Activated CD8-positive, alpha-beta T cell treated with anti-CD3 and anti-CD28 coated beads, Interleukin-2, amount 10 ng/mL, durations not matched to agents 7 days and 5 days (primary cell): ENCODE data around the gene SPARC. TPM values are rescaled to one million over a fixed set of nuclear protein-coding genes. Genes with fewer than 3 reads are reported as not detected.
"Not testable (repeated sequence)": the region's sequence is repeated elsewhere in the genome, so short reads cannot be mapped to it uniquely, and the experiment has no call there.

Source experiments
- ATAC-seq: fragments of 150-1000 bp; cut with Tn5 transposase; one replicate; pipeline ENCODE4 v1.10.0; 2021; ENCODE audit warnings: moderate library complexity
- CTCF ChIA-PET: fragments of 350-600 bp; sonication (Branson Sonifier 250); formaldehyde crosslinking; loops from one replicate; lab custom pipeline; 2021; ENCODE audit warnings: antibody characterized with exemption; lab: Charles Lee
- POLR2A ChIA-PET: fragments of 350-600 bp; sonication (Branson Sonifier 250); formaldehyde crosslinking; loops from one replicate; lab custom pipeline; 2021; ENCODE audit warnings: antibody characterized with exemption; lab: Charles Lee
- DNase-seq: peaks from one replicate; pipeline ENCODE4 v3.0.0-alpha.2; 2020
- H3K27ac Mint-ChIP-seq: one replicate; pipeline ENCODE4 v1.8.0; 2021; ENCODE audit warnings: mild to moderate bottlenecking, mixed read lengths
- H3K27me3 Mint-ChIP-seq: one replicate; pipeline ENCODE4 v1.8.0; 2021; ENCODE audit warnings: low read depth, mixed read lengths
- H3K36me3 Mint-ChIP-seq: one replicate; pipeline ENCODE4 v1.8.0; 2021; ENCODE audit warnings: low read depth, mixed read lengths
- H3K4me1 Mint-ChIP-seq: one replicate; pipeline ENCODE4 v1.8.0; 2021; ENCODE audit warnings: low read depth, mixed read lengths
- H3K4me3 Mint-ChIP-seq: one replicate; pipeline ENCODE4 v1.8.0; 2021; ENCODE audit warnings: mild to moderate bottlenecking, mixed read lengths
- H3K9me3 Mint-ChIP-seq: one replicate; pipeline ENCODE4 v1.8.0; 2022; ENCODE audit warnings: mixed read lengths; ENCODE audit not compliant: insufficient read depth
- total RNA-seq, 2 experiments: library from RNA; stranded (reverse); gene quantifications; one replicate each; pipeline ENCODE4 v1.2.3, GENCODE V29; 2021

The SPARC gene
- total RNA-seq, 2 experiments from 2014 or later = not detected

DNA sequence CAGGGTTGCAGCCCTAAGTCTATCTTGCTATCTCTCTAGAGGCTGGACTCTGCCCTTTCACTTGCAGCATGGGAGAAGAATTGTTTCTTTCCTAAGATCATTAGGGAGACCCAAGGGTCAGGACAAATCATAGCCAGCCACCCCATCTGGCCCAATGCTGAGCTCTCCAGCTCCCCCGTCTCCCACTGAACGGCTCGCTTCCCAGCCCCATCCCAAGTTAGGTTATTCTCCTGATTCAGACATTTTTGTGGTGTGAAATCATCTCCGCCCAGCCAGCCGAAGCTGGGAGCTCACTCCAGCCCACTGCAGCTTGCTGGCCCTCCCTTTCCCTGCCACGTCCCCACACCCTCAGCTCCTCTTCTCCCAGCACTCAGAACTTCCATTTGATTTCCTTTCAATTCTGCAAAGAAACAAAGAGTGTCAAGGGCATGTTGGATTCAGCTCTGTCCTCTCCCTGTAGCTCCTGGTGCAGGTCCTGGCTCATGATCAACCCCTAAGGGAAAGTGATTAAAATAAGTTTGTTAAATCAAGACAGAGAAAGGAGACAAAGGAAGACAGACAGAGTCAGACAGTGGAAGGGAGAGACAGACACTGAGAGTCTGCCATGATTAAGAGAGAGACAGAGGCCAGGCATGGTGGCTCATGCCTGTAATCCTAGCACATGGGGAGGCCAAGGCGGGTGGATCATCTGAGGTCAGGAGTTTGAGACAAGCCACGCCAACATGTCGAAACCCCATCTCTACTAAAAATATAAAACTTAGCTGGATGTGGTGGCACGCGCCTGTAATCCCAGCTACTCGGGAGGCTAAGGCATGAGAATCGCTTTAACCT lies 12.6 kb upstream of the SPARC start:
- ChIA-PET POLR2A (no interaction called here), CTCF (no interaction called here)
- DNase-seq (no peak), ATAC-seq (no peak)
- H3K36me3 Mint-ChIP-seq = no peaks in the 10 kb centered on the region
- H3K27ac Mint-ChIP-seq = no peak overlapping the region
- no peak overlapping the region for H3K4me3 Mint-ChIP-seq
- no peaks in the 10 kb centered on the region for H3K4me1 Mint-ChIP-seq
- H3K9me3 Mint-ChIP-seq = no peaks in the 10 kb centered on the region
- peaks cover 4% of the 10 kb centered on the region for H3K27me3 Mint-ChIP-seq

DNA sequence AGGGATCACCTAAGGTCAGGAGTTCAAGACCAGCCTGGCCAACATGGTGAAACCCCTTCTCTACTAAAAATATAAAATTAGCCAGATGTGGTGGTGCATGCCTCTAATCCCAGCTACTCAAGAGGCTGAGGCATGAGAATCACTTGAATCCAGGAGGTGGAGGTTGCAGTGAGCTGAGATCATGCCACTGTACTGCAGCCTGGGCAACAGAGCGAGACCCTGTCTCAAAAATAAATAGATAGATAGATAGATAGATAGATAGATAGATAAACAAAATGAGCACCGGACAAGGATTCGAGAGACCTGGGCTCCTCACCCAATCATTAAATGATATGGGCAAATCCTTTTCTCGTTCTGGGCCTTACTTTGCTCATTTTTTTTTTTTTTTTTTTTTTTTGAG lies 11.4 kb upstream of the SPARC start:
- H3K4me3 Mint-ChIP-seq, H3K4me1 Mint-ChIP-seq, H3K9me3 Mint-ChIP-seq, H3K36me3 Mint-ChIP-seq, DNase-seq, CTCF ChIA-PET, H3K27me3 Mint-ChIP-seq, ATAC-seq, POLR2A ChIA-PET, H3K27ac Mint-ChIP-seq: not testable (repeated sequence)

DNA sequence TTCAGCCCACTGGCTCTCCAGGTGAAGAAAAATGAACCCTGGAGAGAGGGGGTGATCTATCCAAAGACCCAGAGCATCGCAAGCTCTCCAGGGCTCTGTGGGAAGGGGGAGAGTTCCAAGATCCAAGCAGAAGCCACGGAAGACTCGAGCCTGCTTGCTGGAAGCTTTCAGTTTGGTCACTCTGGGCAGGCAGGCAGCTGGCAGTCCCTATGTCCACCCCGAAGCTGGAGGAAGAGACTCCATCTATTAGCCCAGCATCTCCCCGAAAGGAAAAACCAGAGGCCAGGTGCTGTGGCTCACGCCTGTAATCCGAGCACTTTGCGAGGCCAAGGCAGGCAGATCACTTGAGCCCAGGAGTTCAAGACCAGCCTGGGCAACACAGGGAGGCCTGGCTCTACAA lies 10.7 kb upstream of the SPARC start:
- Mint-ChIP-seq H3K27ac (no peak overlapping the region), H3K4me1 (no peaks in the 10 kb centered on the region), H3K4me3 (no peak overlapping the region), H3K36me3 (no peaks in the 10 kb centered on the region), H3K27me3 (peaks cover 2% of the 10 kb centered on the region), H3K9me3 (no peaks in the 10 kb centered on the region)
- ATAC-seq (no peak), DNase-seq (no peak)
- POLR2A ChIA-PET = no interaction called here
- CTCF ChIA-PET = no interaction called here

DNA sequence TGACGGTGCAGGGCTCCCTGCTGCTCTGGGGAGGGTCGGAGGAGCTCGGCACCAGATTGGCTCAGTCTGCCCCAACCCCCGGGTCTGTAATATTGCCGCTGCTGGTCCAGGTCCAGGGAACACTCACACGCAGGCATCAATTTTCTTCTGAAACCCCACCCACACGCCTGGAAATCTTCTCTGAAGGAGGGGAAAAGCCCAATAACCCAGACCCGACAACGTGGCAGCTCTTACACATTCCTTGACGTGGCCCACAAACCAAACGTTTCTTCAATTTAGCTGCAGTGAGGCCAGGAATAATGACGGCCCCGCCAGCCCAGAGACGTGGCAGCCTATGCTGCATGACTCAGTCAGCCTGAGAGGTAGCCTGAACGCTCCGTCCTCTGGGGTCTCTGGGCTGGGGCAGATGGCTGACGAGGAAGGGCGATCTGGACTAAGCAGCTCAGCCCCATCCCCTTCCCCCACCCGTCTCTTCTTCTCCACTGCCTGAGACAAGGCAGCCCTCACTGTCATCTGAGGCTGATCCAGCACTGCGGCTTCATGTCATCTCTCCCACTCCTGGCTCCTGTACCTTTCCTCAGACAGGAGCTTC lies 9.9 kb upstream of the SPARC start:
- no peaks in the 10 kb centered on the region for H3K9me3 Mint-ChIP-seq
- H3K4me1 Mint-ChIP-seq = no peaks in the 10 kb centered on the region
- no peak overlapping the region for H3K27ac Mint-ChIP-seq
- peaks cover 4% of the 10 kb centered on the region for H3K27me3 Mint-ChIP-seq
- POLR2A ChIA-PET = no interaction called here
- ATAC-seq (no peak), DNase-seq (no peak)
- H3K36me3 Mint-ChIP-seq = no peaks in the 10 kb centered on the region
- CTCF ChIA-PET = no interaction called here
- no peak overlapping the region for H3K4me3 Mint-ChIP-seq

DNA sequence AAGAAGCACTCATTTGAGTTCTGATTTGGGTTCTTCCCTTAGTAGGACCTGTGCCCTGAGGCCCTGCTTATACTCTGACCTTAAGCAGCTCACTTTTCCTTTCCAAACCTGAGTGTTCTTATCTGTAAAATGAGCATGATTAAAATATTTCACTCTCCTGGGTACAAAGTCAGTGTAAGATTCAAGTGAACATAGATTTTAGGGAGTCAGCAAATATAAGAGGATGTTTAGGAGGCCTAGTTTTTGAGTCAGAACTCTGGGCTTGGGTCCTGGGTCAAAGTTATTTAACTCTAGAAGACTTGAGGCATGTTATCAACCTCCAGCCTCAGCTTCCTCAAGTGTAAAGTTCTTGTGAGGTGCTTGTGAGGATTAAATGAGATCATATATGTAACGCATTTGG lies 8.7 kb upstream of the SPARC start:
- H3K4me3 Mint-ChIP-seq = no peak overlapping the region
- CTCF ChIA-PET = no interaction called here
- no peak for DNase-seq
- no peak overlapping the region for H3K27ac Mint-ChIP-seq
- H3K4me1 Mint-ChIP-seq = no peaks in the 10 kb centered on the region
- no peak for ATAC-seq
- H3K36me3 Mint-ChIP-seq = no peaks in the 10 kb centered on the region
- POLR2A ChIA-PET = interaction anchor here (1.2 kb wide), 1 partner anchor 76 kb away, joined by 3 read pairs; no protein-coding TSS in a partner anchor
- H3K9me3 Mint-ChIP-seq = no peaks in the 10 kb centered on the region
- peaks cover 8% of the 10 kb centered on the region for H3K27me3 Mint-ChIP-seq

DNA sequence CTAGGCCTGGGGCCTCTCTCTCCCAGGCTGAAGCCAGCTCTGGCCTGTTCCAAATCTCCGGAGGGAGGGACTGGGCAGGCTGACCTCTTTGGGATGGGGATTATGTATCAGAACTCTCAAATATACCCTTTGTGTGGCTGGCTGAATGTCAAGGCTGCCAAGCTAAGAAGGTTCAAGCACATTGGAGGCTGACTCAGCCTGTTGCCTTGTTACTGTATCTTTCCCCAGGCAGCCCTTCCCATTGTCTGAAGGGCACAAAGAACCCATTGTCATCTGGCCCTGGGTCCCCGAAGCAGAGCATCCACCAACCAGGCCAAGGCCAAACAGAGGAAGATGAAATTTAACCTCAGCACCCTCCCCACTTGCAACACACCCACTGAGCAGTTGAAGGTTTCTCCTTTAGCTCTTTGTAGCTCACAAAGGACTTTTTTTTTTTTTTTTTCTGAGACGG lies 7.3 kb upstream of the SPARC start:
- ChIA-PET POLR2A (no interaction called here), CTCF (no interaction called here)
- Mint-ChIP-seq H3K36me3 (no peaks in the 10 kb centered on the region), H3K4me3 (no peak overlapping the region), H3K27ac (no peak overlapping the region), H3K4me1 (no peaks in the 10 kb centered on the region), H3K27me3 (peaks cover 8% of the 10 kb centered on the region), H3K9me3 (no peaks in the 10 kb centered on the region)
- no peak for ATAC-seq
- no peak for DNase-seq

DNA sequence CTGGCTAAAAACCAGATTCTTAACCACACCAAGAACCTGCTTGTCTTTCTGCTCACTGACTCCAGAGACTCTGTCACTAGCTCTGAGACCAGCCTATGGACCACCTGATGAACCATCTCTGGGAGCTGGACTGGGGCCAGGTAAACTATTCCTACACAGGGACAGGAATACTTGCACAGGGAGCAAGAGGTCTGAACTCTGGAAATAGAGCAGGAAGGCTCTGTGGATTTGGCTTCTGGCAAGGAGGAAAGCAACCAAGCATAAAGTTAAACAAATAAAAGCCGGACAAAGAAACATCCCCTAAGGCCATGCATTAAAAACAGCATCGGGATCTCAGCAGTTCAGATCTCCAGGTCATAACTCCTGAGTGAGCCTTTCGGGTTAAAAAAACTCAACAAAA lies 5.6 kb upstream of the SPARC start:
- DNase-seq (no peak), ATAC-seq (no peak)
- Mint-ChIP-seq H3K36me3 (no peaks in the 10 kb centered on the region), H3K27me3 (peaks cover 20% of the 10 kb centered on the region), H3K9me3 (no peaks in the 10 kb centered on the region), H3K27ac (no peak overlapping the region), H3K4me3 (no peak overlapping the region), H3K4me1 (no peaks in the 10 kb centered on the region)
- ChIA-PET CTCF (no interaction called here), POLR2A (no interaction called here)

DNA sequence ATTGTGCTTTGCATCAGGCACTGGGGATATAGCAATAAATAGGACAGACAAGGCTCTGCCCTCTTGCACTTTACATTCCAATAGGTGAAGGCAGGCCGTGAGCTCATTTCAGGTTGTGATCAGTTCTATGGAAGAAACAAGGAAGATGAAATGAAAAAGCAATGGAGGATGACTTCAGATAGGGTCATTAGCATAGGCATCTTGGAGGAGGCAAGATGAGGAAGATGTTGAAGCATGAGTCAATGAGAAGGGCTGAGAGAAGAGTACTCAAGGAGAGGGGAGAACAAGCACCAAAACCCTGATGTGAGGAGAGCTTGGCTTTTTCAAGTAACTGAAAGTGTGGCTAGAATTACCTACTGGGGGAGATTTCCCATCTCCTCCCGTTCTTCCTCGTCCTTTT lies 5.0 kb upstream of the SPARC start:
- peaks cover 24% of the 10 kb centered on the region for H3K27me3 Mint-ChIP-seq
- no peak overlapping the region for H3K4me3 Mint-ChIP-seq
- H3K9me3 Mint-ChIP-seq = no peaks in the 10 kb centered on the region
- no peak overlapping the region for H3K27ac Mint-ChIP-seq
- ATAC-seq (no peak), DNase-seq (no peak)
- ChIA-PET CTCF (no interaction called here), POLR2A (no interaction called here)
- H3K4me1 Mint-ChIP-seq = peaks cover 3% of the 10 kb centered on the region
- no peaks in the 10 kb centered on the region for H3K36me3 Mint-ChIP-seq

DNA sequence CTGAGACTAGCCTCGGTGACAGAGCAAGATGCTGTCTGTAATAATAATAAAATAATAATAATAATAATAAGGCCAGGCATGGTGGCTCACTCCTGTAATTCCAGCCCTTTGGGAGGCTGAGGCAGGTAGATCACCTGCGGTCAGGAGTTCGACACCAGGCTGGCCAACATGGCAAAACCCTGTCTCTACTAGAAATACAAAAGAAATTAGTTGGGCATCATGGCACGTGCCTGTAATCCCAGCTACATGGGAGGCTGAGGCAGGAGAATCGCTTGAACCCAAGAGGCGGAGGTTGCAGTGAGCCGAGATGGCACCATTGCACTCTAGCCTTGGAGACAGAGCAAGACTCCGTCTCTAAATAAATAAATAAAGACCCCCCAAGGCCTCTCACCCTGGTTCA lies 2.9 kb upstream of the SPARC start:
- H3K27me3 Mint-ChIP-seq = peaks cover 36% of the 10 kb centered on the region
- H3K36me3 Mint-ChIP-seq, DNase-seq, H3K4me3 Mint-ChIP-seq, H3K27ac Mint-ChIP-seq, H3K9me3 Mint-ChIP-seq, POLR2A ChIA-PET, H3K4me1 Mint-ChIP-seq, ATAC-seq: not testable (repeated sequence)
- CTCF ChIA-PET = interaction anchor here (1.2 kb wide), 1 partner anchor 31 kb away, joined by 3 read pairs; no protein-coding TSS in a partner anchor

DNA sequence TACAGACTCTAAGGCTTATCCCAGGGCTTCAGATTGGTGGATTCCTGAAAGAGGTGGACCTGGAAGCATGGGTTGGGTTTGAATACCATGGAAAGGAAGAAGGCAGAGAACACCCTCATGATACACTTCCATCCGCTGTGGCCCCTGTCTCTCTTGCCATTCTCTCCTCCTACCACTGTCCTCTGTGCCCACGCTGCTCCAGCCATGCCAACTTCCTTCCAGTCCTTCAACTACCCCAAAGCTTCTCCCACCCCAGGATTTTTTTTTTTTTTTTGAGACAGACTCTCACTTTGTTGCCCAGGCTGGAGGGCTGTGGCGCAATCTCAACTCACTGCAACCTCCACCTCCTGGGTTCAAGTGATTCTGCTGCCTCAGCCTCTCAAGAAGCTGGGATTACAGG lies 1.7 kb upstream of the SPARC start:
- no peak overlapping the region for H3K27ac Mint-ChIP-seq
- peaks cover 8% of the 10 kb centered on the region for H3K4me1 Mint-ChIP-seq
- no peak for ATAC-seq
- no peak overlapping the region for H3K4me3 Mint-ChIP-seq
- DNase-seq = no peak
- peaks cover 37% of the 10 kb centered on the region for H3K27me3 Mint-ChIP-seq
- H3K9me3 Mint-ChIP-seq = no peaks in the 10 kb centered on the region
- ChIA-PET CTCF (no interaction called here), POLR2A (no interaction called here)
- H3K36me3 Mint-ChIP-seq = no peaks in the 10 kb centered on the region

DNA sequence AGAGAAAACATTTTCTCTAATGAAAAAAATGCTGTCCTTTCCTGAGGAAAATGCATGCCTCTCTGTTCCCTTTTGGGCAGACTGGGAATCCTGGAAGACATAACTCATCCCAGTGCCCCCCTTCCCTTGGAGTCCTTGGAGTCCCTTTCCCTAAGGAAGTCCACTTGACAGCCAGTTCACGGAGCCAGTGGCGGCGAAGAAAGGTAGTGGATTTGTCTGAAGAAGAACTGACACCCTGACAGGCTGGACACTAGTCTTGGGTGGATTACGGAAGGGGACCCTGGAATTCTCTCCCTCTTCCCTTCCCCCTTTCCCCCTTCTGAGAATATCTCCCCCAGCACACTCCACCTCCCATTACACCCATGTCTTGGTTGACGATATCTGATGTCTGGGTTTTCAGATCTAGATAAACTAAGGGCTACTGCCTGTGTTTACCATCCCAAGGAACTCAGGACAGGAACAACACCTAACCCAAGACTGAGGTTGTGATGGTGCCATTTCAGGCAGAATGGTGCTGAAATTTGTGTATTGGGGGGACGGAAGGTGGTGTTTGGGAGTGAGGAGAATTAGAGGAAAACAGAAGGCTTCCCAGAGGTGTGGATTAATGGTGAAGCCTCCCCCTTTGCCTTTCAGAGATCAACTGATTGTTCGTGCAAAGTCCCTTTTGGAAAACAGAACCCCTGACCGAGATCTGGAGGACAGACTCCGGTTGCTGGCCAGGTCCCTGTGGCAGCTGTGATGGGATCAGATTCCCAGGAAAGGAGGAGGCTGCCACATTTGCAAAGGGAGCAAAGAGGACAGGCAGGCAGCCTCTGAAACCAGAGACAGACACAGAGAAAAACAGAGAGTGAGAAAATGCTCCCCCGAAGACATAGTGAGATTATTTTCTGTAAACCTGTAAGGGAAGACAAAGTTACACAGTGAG lies 704 bp downstream of the SPARC start:
- ChIA-PET CTCF (no interaction called here), POLR2A (no interaction called here)
- Mint-ChIP-seq H3K36me3 (no peaks in the 10 kb centered on the region), H3K4me3 (no peak overlapping the region), H3K9me3 (no peaks in the 10 kb centered on the region), H3K27me3 (peaks cover 35% of the 10 kb centered on the region), H3K27ac (no peak overlapping the region), H3K4me1 (peaks cover 8% of the 10 kb centered on the region)
- no peak for ATAC-seq
- no peak for DNase-seq
